GM08714 (cell line): ENCODE data around the gene FKRP.

Experiments used
- H3K4me3 ChIP-seq: fragments of 200-500 bp; sonication (Bioruptor generic); 2 replicates; pipeline ENCODE4 v1.5.1; 2014; ENCODE audit warnings: mild to moderate bottlenecking, low read length, inconsistent platforms
- ZNF274 ChIP-seq: IDR thresholded peaks from 2 replicates; pipeline ENCODE4 v1.6.1; 2012; ENCODE audit warnings: mild to moderate bottlenecking, low read depth, low read length

The FKRP gene

GRCh38 chr19:46732172-46732938, 13.5 kb upstream of the FKRP start:
- TF ChIP-seq ZNF274: no peak
- H3K4me3 ChIP-seq: no peak overlapping the region

- no peak for TF ChIP-seq ZNF274
- no peak overlapping the region for H3K4me3 ChIP-seq
These were observed 12.7 kb upstream of the FKRP start for GRCh38 chr19:46732966-46733689.

- H3K4me3 ChIP-seq: no peak overlapping the region
- no peak for TF ChIP-seq ZNF274
These were observed 12.1 kb upstream of the FKRP start for GRCh38 chr19:46733690-46734292.

GRCh38 chr19:46736531-46737297, 9.1 kb upstream of the FKRP start:
- TF ChIP-seq ZNF274: no peak
- H3K4me3 ChIP-seq: no peak overlapping the region

GRCh38 chr19:46737298-46737654, 8.6 kb upstream of the FKRP start:
- no peak overlapping the region for H3K4me3 ChIP-seq
- TF ChIP-seq ZNF274: no peak

GRCh38 chr19:46737761-46738171, 8.1 kb upstream of the FKRP start:
- TF ChIP-seq ZNF274: no peak
- no peak overlapping the region for H3K4me3 ChIP-seq

GRCh38 chr19:46739290-46739771, 6.5 kb upstream of the FKRP start:
- TF ChIP-seq ZNF274: no peak

GRCh38 chr19:46741447-46741846, 4.4 kb upstream of the FKRP start:
- H3K4me3 ChIP-seq: no peak overlapping the region
- TF ChIP-seq ZNF274: no peak

More at GRCh38 chr19:46739290-46739771, 6.5 kb upstream of the FKRP start:
- no peak overlapping the region for H3K4me3 ChIP-seq

- no peak overlapping the region for H3K4me3 ChIP-seq
- no peak for TF ChIP-seq ZNF274
These were observed 2.9 kb upstream of the FKRP start for GRCh38 chr19:46742926-46743480.

GRCh38 chr19:46744005-46744691, 1.7 kb upstream of the FKRP start:
- no peak for TF ChIP-seq ZNF274
- peak overlapping the region; percentile 98; the same call in 1 of the 2 replicates for H3K4me3 ChIP-seq

GRCh38 chr19:46745030-46745429, 827 bp upstream of the FKRP start:
- H3K4me3 ChIP-seq: peak overlapping the region; percentile 98
- no peak for TF ChIP-seq ZNF274

GRCh38 chr19:46746281-46747057, 612 bp downstream of the FKRP start, which contains the start of gene STRN4:
Gene STRN4, minus strand, starts transcription at chr19:46746450. Its CDS starts 20 bp downstream, at chr19:46746430.
- H3K4me3 ChIP-seq: peak within 1 kb of the TSS; percentile 98

More at GRCh38 chr19:46746281-46747057, 612 bp downstream of the FKRP start, which contains the start of gene STRN4:
- no peak for TF ChIP-seq ZNF274
